Measurements from ENCODE around the gene EIF4EBP2.

Gene EIF4EBP2

GRCh38 chr10:70441895-70442309 lies 38.0 kb downstream of the EIF4EBP2 start:
- no peak overlapping the region for H3K27ac ChIP-seq
- no peak for TF ChIP-seq ZFX (IDR thresholded peaks at IDR 0.05)
- TF ChIP-seq, protein P1, sequence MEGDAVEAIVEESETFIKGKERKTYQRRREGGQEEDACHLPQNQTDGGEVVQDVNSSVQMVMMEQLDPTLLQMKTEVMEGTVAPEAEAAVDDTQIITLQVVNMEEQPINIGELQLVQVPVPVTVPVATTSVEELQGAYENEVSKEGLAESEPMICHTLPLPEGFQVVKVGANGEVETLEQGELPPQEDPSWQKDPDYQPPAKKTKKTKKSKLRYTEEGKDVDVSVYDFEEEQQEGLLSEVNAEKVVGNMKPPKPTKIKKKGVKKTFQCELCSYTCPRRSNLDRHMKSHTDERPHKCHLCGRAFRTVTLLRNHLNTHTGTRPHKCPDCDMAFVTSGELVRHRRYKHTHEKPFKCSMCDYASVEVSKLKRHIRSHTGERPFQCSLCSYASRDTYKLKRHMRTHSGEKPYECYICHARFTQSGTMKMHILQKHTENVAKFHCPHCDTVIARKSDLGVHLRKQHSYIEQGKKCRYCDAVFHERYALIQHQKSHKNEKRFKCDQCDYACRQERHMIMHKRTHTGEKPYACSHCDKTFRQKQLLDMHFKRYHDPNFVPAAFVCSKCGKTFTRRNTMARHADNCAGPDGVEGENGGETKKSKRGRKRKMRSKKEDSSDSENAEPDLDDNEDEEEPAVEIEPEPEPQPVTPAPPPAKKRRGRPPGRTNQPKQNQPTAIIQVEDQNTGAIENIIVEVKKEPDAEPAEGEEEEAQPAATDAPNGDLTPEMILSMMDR (conservative IDR thresholded peaks at IDR 0.05) = no peak

DNA sequence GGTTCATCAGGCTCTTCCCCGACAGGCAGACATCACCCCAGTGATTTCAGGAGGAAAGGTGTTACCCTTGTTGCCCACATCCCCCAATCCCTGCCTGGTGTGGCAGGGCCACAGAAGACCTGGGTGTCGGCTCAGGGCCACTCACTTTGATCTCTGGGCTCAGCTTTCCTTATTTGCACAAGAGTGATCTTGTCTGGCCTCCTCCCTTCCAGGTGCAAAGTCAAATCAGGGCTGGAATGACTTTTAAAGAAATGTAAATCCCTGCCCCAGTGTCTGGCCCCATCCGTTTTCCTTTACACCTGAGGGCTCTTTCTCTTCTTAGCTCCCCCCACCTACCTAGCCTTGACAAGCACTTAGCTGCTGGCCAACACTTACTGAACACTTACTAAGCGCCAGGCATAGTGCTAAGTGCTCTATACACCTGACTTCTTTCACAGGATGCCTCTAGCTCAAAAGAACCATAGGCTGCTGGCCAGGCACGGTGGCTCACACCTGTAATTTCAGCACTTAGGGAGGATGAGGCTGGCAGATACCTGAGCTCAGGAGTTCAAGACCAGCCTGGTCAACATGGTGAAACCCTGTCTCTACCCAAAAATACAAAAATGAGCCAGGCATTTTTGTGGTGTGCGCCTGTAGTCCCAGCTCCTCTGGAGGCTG lies 38.5 kb downstream of the EIF4EBP2 start:
- no peak for TF ChIP-seq ZFX (IDR thresholded peaks at IDR 0.05)
- TF ChIP-seq, protein P1 (conservative IDR thresholded peaks at IDR 0.05) = no peak
- no peak overlapping the region for H3K27ac ChIP-seq

GRCh38 chr10:70444744-70445143 lies 40.8 kb downstream of the EIF4EBP2 start:
- TF ChIP-seq ZFX (IDR thresholded peaks at IDR 0.05) = no peak
- TF ChIP-seq, protein P1 (conservative IDR thresholded peaks at IDR 0.05) = no peak
- no peak overlapping the region for H3K27ac ChIP-seq

- TF ChIP-seq, protein P1 (conservative IDR thresholded peaks at IDR 0.05) = no peak
- TF ChIP-seq ZFX (IDR thresholded peaks at IDR 0.05) = no peak
- no peak overlapping the region for H3K27ac ChIP-seq
Measured at GRCh38 chr10:70445718-70446657, 42.0 kb downstream of the EIF4EBP2 start.

GRCh38 chr10:70448236-70448635 lies 44.3 kb downstream of the EIF4EBP2 start:
- H3K27ac ChIP-seq = no peak overlapping the region
- TF ChIP-seq, protein P1 (conservative IDR thresholded peaks at IDR 0.05) = no peak
- TF ChIP-seq ZFX (IDR thresholded peaks at IDR 0.05) = no peak

- no peak overlapping the region for H3K27ac ChIP-seq
- TF ChIP-seq, protein P1 (conservative IDR thresholded peaks at IDR 0.05) = no peak
- no peak for TF ChIP-seq ZFX (IDR thresholded peaks at IDR 0.05)
Measured at GRCh38 chr10:70455213-70455630, 51.3 kb downstream of the EIF4EBP2 start.

DNA sequence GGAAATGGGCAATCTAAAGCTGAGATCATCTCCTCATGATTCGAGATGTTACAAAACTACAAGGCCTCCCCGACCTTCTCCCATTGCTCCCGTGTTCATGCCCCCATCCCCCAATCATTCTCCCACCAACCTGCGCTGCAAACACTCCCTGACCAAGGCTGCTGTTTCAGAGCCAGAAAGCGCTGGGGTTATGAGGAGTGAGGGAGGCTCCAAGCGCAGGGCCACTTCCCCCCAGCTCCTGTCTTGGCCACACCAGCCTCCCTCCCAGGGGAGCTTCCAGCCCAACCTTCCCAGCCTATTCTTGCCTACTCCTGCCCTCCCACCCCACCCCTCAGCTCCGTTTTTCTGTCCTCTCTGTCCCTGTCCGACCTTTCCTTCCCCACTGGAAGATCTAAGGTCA lies 52.2 kb downstream of the EIF4EBP2 start:
- H3K27ac ChIP-seq = no peak overlapping the region
- TF ChIP-seq, protein P1 (conservative IDR thresholded peaks at IDR 0.05) = no peak
- TF ChIP-seq ZFX (IDR thresholded peaks at IDR 0.05) = no peak
